ENCODE data around the gene INPP1.

- TF ChIP-seq POLR2A (IDR thresholded peaks at IDR 0.05) (no peak), CTCF (IDR thresholded peaks at IDR 0.05 in 4 of 5, conservative IDR thresholded peaks at IDR 0.05 in 1 of 5) (no peak)
Observed at GRCh38 chr2:190355968-190356644, 12.7 kb downstream of the INPP1 start.

Measured in gastrocnemius medialis (tissue), 4 donors.